Stimulated activated naive CD4-positive, alpha-beta T cell (primary cell): ENCODE measurements around the gene MTM1.

Experiments used
- DNase-seq, 6 experiments: peaks; one replicate each; lab custom pipeline; 2025; lab: John Stamatoyannopoulos, UW

Gene MTM1

DNA sequence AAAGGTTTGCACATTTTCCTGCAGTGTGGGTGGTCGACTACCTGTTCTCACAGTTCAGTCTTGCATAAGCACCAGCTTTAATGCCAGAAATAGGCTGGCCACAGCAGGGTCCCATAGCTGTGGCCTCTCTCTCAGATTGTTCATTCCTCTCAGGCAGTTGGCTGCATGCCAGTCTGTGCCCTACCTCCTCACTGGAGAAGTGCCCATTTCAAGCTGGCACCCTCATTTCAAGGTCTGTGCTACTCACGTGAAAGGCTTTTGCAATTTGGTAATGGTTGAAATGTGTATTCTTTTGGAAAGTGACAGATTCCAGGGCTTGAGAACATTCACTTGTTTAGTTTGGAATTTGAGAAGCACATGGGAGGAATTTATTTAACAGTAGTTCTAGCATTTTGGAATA lies 95.9 kb downstream of the MTM1 start:
- no peak for DNase-seq

DNA sequence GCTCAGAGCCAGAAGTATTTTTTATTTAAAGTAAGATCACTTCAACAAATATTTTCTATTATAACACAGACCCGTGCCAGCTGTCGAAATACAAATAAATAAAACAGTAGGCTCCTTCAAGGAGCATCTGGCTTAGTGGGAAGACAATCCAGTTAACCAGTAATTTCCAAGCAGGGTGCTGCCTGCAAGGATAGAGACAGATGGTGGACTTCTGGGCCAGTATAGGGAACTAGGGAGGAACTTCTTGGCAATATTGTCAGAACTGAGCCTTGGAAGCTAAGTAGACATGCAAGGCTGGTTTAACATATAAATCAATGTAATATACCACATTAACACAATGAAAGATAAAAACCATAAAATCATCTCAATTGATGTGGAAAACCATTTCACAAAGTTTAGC lies 107.8 kb downstream of the MTM1 start:
- no peak for DNase-seq

DNA sequence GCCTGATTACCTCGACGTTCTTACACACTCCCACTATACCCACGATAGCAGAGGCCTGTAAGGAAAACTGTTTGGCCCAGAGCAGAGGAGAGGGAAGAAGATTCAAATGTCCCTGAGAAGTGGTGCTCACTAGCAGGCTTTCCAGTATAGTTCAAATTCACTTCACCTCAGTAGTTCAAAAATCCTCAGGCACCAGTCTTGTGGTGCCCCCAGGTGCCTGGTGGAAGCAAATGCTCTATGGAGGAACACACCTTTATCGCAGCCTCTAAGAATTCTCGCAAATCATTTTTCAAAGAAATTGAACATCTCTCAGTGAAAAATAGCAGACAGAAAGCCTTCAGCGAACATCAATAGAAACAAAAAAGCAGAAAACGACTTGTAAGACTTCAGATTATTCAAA lies 112.6 kb downstream of the MTM1 start:
- DNase-seq, result no peak

DNA sequence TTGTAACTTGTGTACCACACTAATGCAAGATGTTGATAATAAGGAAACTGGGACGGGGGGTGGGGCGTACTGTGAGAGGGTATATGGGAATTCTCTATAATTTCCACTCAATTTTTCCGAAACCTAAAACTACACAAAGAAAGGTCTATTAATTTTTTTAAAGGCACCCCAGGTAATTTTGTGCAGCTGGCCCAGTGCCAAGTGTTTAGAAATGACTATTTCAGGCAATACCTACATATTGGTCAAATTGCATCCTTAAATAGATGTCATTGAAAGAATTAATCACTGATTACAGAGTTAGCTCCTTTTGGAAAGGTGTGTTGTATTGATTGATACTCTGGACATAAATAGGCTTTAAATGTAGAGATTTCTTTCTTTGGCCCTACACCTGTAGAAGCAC lies 114.7 kb downstream of the MTM1 start:
- DNase-seq, result no peak

DNA sequence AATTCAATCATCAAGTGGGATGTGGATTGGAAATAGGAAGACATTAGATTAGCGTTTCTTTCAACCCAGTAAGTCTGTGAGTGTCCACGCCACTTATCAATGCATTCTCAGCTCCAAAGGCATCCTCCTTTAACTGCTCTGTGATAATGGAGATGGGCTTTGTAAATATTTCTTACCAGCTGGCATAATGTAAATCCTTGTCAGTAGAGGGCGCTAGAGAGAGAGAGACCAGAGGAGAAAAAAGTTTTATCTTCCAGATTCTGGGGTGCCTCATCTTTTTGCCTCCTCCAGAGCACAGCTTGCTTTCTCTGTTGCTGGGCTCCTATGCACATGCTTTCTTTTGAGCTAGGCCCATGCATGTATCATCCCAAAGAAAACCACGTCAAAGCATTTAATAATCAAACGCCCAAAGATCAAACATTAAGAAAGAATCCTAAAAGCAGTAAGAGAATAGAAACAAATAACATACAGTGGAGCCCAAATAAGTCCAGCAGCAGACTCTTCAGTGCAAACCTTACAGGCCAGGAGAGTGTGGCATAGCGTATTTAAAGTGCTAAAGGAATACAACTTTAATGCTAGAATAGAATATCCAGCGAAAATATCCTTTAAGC lies 115.2 kb downstream of the MTM1 start:
- peak in 3 of 6 experiments; percentile 23 to 78 (median 67) for DNase-seq

DNA sequence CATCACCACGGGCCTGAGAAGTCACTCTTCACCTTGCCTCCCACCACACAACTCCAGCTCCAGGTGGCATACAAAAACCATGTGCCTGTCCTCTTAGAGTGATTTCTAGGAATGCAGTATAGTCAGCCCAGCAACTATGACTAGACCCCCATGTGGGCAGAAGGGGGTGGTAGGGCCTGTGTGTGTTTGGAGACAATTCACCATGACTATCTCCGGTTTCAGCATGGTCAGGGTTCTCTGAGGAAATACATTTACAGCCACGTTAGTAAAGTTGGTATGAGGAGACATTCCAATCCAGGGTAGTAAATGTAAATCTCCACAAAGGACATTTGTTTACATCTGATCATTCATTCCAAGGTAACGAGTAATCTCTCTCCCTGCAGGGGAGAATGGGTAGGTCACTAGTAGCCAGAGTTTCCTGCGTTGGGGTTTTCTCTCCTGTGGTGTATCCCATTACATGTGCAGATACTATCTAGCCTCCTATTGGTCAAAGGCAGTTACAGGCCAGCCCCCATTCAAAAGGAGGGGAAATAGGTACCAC lies 120.6 kb downstream of the MTM1 start:
- DNase-seq, result peak in 1 of 6 experiments; percentile 1

DNA sequence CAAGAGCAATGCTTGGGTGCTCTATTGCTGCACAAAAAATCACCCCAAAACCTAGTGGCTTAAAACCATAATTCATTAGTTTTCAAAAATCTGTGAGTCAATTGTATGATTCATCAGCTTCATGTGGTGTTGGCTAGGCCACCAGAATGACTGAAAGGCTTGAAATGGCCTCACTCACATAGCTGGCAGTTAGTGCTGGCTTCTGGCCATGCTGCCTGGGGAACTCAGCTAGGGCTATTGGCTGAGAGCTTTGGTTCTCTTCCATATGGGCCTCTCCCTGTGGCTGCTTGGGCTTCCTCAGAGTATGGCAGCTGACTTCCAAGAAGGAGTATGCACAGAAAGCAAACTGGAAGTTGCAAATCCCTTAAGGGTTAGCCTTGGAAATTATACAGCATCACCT lies 121.7 kb downstream of the MTM1 start:
- DNase-seq, result no peak

DNA sequence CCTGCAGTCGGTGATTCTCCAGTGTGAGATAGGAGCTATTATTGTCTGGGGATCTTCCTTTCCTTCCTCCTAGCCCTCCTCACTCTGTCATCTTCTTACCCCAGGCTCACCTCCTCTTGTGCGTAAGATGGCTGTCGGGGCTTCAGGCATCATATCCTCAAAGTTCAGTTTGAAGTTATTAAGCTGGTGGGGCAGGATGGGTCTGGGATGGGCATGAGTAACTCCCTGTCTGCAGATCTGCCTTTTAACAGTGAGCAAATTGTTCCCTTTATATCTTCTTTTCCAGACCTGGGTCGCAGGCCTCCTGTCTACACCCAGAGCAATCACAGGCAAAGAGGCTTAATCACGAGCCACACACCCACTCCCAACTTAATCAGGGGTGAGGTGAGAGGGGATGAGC lies 123.9 kb downstream of the MTM1 start:
- peak in 1 of 6 experiments; percentile 53 for DNase-seq

DNA sequence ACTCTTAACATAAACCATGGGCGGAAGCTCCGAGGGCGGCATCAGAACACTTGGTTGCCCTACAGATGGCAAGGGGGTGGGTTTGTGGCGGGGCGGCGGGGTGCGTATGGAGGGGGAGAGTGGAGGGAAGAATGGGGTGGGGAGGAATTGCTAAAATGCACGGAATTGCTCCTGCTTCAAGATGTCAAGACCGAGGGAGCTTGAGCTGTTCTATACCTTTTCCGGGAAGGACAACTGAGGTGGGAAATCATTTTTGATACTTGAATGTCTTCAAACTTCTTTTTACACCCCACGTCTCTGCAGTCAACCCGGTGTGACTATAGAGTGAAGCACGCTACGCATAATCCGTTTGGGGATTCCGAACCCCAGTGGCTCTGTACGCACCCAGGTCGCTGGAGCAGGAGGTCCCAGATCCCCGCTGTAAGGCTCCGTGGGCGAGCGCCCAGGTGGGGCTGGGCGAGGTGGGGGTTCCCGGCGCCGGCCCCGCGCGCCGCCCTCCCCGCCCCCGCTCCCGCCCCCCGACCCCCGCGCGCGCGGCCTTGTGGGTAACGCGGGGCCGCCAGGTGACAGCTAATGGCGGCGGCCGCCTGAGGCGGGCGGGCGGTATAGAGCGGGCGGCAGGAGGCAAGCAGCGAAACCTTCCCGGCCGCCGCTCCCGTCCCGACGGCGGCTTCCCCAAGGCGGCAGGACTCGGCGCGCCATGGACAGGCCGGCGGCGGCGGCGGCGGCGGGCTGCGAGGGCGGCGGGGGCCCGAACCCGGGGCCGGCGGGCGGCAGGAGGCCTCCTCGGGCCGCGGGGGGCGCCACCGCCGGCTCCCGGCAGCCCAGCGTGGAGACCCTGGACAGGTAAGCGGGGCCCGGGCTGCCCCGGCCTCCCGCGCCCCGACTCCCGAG lies 124.7 kb downstream of the MTM1 start, which contains the start of gene MTMR1:
MTMR1 (plus strand) TSS at position 566 of the 894 bp plus-strand sequence; CDS start at position 701, 135 bp downstream.
- peak; percentile 47 to 72 (median 54) for DNase-seq

DNA sequence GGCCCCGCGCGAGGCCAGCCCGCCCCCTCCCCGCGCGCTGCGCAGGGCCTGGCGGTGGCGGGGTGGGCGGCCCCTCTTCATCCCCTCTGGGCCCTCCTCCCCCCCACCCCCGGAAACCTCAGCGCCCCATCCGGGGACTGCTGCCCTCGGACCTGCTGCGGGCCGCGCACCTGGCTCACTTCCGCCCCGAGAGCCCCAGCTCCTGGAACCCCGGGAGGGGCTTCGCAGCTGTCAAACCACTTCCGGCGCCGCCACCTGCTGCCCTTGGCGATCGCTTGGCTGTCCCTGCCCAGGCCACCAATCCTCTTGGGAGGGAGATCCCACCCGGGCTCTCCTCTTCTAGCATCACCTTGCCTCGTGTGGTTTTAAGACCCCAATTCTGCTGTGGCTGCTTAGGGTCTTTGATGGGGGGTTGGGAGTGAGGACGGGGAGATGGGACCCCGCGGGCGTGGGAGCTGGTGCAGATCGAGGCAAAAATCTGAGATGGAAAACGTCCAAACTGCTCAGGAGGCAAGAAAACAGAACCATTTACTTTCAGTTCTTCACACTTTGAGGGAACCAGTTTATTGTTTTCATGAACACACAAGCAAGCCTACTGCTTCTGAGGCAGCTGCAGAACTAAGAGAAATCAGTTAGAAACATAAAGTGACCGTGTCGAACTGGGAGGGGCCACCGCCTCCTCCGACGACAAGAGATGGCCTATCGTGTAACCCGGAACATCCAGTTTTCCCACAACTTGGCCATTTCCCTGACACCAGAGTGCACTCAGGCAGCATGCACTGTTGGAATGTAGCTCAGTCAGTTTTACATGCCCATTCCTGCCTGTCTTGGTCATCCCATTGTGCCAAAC lies 125.5 kb downstream of the MTM1 start:
- DNase-seq, result peak in 5 of 6 experiments; percentile 27 to 60 (median 50)

DNA sequence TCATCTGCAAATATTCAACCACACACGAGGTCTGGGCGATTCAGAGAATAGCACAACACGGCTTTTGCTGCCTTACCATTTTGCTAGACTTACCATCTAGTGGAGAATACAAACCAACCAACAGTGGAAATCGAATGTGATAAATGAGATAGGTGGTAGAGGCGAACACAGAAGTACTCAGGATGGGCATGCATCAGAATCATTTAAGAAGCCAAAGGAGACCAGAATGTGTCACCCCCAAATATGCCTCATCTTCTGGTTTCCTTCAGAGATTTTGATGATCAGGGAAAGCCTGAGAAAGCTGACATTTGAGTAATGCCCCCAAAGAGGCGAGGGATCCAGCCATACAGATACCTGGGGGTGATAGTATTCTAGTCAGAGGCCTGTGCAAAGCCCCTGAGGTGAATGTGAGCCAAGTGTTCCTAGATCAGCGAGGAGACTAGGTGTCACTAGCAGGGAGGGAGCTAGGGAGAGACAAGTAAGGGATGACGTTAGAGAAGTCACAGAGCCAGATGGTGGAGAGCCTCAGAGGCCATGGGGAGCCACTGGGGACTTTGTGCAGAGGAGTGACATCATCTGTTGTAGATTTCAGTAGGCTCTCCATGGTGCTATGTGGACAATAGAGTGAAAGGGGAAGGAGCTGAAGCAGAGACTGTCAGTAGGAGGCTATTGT lies 126.5 kb downstream of the MTM1 start:
- no peak for DNase-seq

DNA sequence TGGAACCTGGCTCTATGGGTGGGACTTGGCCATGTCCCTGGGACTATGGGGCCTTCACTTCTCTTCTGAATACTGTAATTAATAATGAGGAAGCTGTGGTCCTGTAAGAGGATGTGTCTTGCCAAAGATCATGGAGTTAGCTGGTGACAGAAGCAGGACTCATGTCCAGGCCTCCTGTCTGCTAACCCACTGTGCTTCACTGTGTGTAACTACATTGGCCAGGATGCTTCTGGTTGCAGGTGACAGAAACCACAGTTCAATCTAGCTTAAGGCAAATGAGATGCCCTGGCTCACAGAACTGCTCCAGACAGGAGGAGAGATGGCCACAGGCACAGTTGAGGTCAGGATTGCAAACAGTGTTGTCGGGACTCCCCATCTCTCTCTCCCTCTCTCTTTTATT lies 127.9 kb downstream of the MTM1 start:
- no peak for DNase-seq

DNA sequence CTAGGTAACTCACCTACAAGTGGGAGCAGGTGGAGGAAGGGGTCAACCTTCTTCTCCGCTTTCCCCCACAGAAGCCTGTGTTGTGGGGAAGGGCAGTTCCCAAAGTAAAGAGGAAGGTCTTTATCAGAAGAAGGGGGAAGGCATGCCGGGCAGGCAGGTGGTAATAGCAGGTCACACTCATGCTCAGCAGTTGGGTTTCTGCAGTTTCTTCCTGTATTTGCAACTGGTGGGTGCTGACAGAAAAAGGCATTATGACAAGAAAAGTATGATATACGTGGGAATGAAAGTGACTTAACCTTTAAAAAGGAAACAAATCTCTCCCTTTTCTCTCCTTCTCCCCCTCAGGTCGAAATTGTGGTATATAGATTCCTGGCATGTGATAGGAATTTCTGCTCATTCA lies 128.4 kb downstream of the MTM1 start:
- no peak for DNase-seq

DNA sequence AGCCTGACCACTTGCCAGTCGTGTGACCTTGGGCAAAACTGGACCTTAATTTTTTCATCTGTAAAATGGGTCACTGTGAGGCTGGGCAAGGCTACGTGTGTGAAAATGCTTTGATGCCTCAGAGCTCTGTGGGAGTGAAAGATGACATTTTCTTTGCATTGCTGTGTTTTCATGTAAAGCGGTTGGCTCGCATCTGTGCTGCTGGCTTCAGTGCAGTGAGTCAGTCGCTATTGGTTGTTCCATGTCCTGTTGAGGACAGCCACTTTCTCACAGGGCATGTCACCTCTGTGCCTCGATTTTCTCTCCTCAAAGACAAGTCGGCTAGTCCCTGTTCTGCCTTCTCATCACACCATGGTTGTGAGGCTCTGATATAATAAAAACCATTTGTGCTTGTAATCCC lies 129.2 kb downstream of the MTM1 start:
- DNase-seq, result no peak

DNA sequence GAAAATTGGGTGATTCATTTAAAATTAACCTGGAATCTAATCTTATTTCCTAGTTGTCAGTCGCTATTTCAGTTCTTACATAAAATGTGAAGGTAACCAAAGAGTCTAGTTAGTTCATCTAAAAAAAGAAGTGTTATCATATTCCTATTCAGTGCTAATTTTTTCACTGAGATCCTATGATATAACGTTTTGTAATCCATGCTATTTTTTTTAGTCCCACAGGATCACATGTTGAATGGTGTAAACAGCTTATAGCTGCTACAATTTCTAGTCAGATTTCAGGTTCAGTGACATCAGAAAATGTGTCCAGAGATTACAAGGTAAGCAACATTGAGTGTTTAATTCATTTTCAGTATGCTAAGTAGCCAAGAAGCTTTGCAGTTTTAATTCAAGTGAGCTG lies 130.6 kb downstream of the MTM1 start:
- no peak for DNase-seq

DNA sequence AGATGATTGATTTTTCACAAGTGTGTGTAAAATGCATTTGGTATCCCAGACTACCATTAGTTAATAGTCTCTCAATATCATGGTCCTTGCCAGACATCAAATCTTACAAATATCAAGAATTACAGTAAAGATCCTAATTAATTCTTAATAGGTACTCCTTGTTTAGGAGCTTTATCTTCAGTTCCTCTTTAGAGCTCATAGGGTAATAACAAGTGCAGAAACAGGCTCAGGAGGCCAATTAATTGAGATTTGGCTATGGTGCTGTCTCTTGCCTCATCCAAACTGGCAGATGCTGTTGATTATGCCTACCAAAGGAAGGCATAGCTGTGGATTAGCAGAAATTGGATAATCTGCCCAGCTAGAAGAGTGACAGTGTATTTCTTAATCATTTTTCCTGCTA lies 131.7 kb downstream of the MTM1 start:
- DNase-seq, result no peak

DNA sequence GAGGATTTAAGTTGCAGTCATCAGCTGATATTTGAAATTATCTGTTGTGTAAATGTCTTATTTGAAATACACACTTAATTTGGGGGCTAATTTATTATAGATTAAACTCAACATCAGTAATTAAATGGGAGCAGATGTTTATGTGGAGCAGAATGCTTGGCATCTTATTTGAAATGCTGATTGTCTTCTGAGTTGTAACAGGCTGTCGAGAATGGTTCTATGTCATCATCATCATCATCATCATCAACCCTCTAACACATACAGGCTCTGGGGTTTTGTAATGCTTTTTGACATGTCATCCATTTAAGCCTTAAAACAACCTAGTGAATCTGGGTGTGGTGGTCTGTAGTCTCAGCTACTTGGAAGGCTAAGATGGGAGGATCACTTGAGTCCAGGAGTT lies 133.0 kb downstream of the MTM1 start:
- no peak for DNase-seq

DNA sequence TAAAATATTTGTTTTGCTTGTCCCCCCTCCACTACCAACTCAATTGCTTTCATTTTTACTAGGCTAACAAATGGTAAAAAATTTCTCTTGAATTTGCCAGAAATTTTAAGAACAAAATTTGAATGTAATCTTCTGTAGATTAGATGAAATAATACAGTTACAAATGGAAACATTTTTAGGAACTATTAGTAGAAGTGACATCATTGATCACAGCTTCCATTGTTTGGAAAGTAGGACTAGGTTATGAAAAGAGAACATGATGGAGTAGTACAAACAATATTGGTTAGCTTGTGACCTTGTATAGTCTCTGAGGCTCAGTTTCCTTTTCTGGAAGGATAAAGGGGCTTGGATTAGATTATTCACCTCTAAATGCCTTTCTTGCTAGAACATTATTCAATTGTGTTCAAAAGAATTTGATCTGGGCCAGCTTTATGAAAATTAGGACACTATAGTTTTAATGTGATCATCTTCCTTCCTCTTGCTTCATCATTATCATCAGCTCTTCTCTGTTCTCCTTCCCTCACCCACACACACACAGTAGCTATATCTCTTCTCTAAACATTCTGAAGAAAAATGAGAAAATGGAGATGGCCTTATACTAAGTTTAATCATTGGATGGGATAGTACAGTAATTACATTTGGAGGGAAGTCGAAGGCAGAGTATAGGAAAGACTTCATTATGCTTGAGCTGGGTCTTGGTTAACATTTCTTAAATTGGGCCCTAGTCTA lies 134.7 kb downstream of the MTM1 start:
- no peak for DNase-seq

DNA sequence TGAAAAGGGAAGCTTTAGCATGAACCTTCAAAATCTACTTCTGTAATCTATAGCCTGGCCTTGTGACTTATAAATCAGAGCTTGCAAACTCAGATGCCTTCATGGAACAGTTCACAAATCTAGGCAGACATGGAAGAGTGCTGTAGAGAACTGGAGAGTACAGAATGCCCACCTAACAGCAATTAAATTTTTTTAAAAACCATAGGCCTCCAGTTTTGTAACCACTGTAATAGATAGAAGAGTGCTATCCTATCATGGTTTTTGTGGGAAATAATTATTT lies 135.2 kb downstream of the MTM1 start:
- DNase-seq, result no peak

DNA sequence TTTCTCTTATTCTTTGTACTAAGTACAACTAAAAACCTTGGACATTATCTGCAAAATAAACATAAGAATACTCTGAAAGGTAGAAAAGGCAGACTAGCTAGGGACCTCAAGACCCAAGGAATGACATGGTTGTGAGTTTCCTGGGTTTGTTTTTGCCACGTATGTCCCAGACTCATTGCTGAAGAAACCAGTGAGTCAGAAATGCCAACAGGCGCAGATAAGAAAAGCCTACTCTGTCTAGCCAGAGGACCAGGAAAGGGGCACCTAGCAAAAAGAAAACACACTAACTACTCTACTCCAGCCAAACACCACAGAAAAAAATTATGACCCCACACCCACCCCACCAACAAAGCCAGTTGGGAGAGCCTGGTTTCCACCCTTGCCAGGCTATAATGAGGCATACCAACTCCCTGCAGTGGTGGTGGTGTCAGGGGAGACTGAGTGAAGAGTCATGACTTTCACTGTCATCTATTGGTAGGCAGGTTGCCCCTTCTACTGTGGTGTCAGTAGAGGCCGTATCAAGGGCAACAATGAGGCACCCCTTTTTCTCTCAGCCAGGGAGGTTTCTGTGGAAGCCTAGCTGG lies 135.7 kb downstream of the MTM1 start:
- DNase-seq, result no peak

DNA sequence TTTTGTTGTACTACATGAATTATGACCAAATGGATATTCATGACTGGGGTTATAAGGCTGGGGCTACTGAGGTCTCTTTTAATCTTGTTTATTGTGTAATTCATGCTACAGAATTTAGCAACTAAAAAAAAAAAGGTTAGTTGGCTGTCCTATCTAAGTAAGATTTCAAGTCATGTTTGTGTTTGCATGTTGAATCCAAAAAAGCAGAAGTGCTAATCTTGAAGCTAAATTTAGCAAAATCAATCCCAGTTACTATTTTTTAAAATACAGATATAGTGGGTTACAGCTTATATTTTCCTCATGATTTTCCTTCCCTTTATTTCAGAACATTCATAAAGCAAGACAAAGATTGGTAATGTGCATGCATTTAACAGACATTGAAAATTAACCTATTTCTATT lies 144.2 kb downstream of the MTM1 start:
- DNase-seq, result no peak
